Measurements from ENCODE around the gene SOCS6.
A peak's percentile ranks its signal among the peaks of the same experiment; 100 is the strongest.

DNA sequence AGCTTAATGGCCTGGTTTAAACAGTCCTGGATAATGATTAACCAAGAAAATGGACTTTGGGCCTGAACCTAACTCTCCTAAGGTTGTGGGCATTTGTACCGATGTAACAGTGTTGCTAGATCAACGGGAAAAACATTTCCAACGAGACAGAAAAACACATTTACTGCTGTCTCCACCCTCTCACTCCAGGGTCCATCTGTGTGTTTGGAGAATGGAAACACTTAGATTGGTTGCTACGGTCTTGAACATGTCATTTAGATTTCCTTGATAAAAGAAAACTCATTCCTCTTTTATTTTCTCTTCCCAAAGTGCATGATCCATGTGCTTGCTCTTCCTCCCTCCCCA is 88.0 kb downstream of the SOCS6 start:
- TF ChIP-seq EGR1 (IDR thresholded peaks at IDR 0.05; ENCODE audit: low read depth in 2 of 2), result peak in 1 of 2 donors; percentile 85
- peak; percentile 96 for TF ChIP-seq HNF4G (IDR thresholded peaks at IDR 0.05)
- TF ChIP-seq CTCF (IDR thresholded peaks at IDR 0.05; ENCODE audit: low read depth, low read length, missing input control), result no peak
- TF ChIP-seq ZBTB33 (IDR thresholded peaks at IDR 0.05), result peak; percentile 85
- TF ChIP-seq, protein P1, sequence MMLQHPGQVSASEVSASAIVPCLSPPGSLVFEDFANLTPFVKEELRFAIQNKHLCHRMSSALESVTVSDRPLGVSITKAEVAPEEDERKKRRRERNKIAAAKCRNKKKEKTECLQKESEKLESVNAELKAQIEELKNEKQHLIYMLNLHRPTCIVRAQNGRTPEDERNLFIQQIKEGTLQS (IDR thresholded peaks at IDR 0.05), result peak; percentile 30
- peak; percentile 91 for TF ChIP-seq REST (IDR thresholded peaks at IDR 0.05)
- peak; percentile 80 for TF ChIP-seq YY1 (IDR thresholded peaks at IDR 0.05)
- peak; percentile 64 for TF ChIP-seq TAF1 (conservative IDR thresholded peaks at IDR 0.05)
- peak in 1 of 2 donors; percentile 27 for TF ChIP-seq GABPA (IDR thresholded peaks at IDR 0.05 in 1 of 2, conservative IDR thresholded peaks at IDR 0.05 in 1 of 2)
- peak; percentile 99 for TF ChIP-seq SP1 (IDR thresholded peaks at IDR 0.05)
- TF ChIP-seq MAX (IDR thresholded peaks at IDR 0.05), result peak; percentile 64
- TF ChIP-seq RAD21 (IDR thresholded peaks at IDR 0.05), result peak; percentile 50 to 65

Data from liver (tissue), 3 donors.